ENCODE measurements around the gene TMEM150C.
A peak's percentile ranks its signal among the peaks of the same experiment; 100 is the strongest.
"Not testable (repeated sequence)": the region's sequence is repeated elsewhere in the genome, so short reads cannot be mapped to it uniquely, and the experiment has no call there.

Gene TMEM150C

DNA sequence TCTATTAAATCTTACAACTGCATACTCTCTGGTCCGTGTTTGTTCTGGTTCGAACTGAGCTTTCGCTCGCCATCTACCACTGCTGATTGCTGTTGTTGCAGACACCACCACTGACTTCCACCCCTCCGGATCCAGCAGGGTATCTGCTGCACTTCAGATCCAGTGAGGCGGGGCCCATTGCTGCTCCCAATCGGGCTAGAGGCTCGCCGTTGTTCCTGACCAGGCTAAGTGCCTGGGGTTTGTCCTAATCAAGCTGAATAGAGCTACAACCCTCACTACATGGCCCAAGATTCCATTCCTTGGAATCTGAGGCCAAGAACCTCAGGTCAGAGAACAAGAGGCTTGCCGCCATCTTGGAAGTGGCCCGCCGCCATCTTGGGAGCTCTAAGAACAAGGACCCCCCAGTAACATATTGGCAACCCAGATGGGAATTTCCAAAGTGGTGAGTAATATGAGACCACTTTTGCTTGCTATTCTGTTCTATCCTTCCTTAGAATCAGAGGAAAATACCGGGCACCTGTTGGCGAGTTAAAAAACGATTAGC, 88.1 kb downstream of the TMEM150C start:
- TF ChIP-seq GLIS3 (CRISPR knock-in tag; IDR thresholded peaks at IDR 0.05) (no peak), ZNF70 (CRISPR knock-in tag; IDR thresholded peaks at IDR 0.05) (no peak), ZFP30 (CRISPR knock-in tag; IDR thresholded peaks at IDR 0.05) (no peak), OSR1 (CRISPR knock-in tag; IDR thresholded peaks at IDR 0.05) (no peak), CREB5 (CRISPR knock-in tag; IDR thresholded peaks at IDR 0.05; ENCODE audit: low read depth) (no peak), ARNTL (CRISPR knock-in tag; IDR thresholded peaks at IDR 0.05; ENCODE audit: borderline replicate concordance, low read depth) (no peak), CSDC2 (CRISPR knock-in tag; IDR thresholded peaks at IDR 0.05) (no peak), ESRRG (CRISPR knock-in tag; IDR thresholded peaks at IDR 0.05) (no peak), RARB (CRISPR knock-in tag; IDR thresholded peaks at IDR 0.05) (no peak)
- TF ChIP-seq, protein P1, sequence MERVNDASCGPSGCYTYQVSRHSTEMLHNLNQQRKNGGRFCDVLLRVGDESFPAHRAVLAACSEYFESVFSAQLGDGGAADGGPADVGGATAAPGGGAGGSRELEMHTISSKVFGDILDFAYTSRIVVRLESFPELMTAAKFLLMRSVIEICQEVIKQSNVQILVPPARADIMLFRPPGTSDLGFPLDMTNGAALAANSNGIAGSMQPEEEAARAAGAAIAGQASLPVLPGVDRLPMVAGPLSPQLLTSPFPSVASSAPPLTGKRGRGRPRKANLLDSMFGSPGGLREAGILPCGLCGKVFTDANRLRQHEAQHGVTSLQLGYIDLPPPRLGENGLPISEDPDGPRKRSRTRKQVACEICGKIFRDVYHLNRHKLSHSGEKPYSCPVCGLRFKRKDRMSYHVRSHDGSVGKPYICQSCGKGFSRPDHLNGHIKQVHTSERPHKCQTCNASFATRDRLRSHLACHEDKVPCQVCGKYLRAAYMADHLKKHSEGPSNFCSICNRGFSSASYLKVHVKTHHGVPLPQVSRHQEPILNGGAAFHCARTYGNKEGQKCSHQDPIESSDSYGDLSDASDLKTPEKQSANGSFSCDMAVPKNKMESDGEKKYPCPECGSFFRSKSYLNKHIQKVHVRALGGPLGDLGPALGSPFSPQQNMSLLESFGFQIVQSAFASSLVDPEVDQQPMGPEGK (CRISPR knock-in tag; IDR thresholded peaks at IDR 0.05; ENCODE audit: borderline replicate concordance), result no peak

DNA sequence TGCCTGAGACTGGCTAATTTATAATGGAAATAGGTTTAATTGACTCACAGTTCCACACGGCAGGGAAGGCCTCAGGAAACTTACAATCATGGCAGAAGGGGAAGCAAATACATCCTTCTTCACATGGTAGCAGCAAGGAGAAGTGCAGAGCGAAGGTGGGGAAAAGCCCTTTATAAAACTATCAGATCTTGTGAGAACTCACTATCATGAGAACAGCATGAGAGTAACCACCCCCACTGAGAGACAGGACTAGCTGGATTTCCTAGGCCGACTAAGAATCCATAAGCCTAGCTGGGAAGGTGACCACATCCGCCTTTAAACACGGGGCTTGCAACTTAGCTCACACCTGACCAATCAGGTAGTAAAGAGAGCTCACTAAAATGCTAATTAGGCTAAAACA, 88.7 kb downstream of the TMEM150C start:
- not testable (repeated sequence) for ATAC-seq

More for the DNA sequence above, 88.1 kb downstream of the TMEM150C start:
- no peak for ATAC-seq

- TF ChIP-seq ZFP3 (CRISPR knock-in tag; IDR thresholded peaks at IDR 0.05) (no peak), OSR1 (CRISPR knock-in tag; IDR thresholded peaks at IDR 0.05) (no peak), RARB (CRISPR knock-in tag; IDR thresholded peaks at IDR 0.05) (no peak), ZNF565 (CRISPR knock-in tag; conservative IDR thresholded peaks at IDR 0.05; ENCODE audit: low read depth) (no peak), CSRNP3 (CRISPR knock-in tag; IDR thresholded peaks at IDR 0.05) (no peak), TOX (CRISPR knock-in tag; IDR thresholded peaks at IDR 0.05; ENCODE audit: borderline replicate concordance) (no peak)
- ATAC-seq, result peak; percentile 49
These were observed 91.9 kb downstream of the TMEM150C start for GRCh38 chr4:82469791-82470345.

DNA sequence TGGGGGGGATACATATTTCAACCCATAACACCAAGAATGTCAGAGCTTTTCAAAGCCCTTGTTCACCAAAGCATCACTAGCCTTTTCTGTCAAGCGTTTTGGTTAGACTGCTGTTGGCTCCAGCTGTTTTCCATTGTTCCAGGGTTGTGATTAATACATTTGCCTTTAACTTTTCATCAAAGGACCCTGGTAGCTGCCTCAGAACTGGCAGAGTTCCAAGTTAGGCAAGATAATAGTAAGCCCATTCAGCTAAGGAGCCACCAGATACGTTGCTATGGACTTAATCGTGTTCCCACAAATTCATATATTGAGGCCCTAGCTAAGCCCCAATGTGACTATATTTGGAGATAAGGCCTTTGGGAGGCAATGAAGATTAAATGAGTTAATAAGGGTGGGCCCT, 94.3 kb downstream of the TMEM150C start:
- no peak for ATAC-seq
- TF ChIP-seq TOX (CRISPR knock-in tag; IDR thresholded peaks at IDR 0.05; ENCODE audit: borderline replicate concordance), result no peak
- TF ChIP-seq, protein P2, sequence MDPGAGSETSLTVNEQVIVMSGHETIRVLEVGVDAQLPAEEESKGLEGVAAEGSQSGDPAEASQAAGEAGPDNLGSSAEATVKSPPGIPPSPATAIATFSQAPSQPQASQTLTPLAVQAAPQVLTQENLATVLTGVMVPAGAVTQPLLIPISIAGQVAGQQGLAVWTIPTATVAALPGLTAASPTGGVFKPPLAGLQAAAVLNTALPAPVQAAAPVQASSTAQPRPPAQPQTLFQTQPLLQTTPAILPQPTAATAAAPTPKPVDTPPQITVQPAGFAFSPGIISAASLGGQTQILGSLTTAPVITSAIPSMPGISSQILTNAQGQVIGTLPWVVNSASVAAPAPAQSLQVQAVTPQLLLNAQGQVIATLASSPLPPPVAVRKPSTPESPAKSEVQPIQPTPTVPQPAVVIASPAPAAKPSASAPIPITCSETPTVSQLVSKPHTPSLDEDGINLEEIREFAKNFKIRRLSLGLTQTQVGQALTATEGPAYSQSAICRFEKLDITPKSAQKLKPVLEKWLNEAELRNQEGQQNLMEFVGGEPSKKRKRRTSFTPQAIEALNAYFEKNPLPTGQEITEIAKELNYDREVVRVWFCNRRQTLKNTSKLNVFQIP (CRISPR knock-in tag; IDR thresholded peaks at IDR 0.05; ENCODE audit: borderline replicate concordance, low read depth), result no peak
- no peak for TF ChIP-seq ZFP30 (CRISPR knock-in tag; IDR thresholded peaks at IDR 0.05)
- TF ChIP-seq SNAI2 (CRISPR knock-in tag; IDR thresholded peaks at IDR 0.05), result no peak
- TF ChIP-seq ARNTL (CRISPR knock-in tag; IDR thresholded peaks at IDR 0.05; ENCODE audit: borderline replicate concordance, low read depth), result no peak
- no peak for TF ChIP-seq ZC3H10 (CRISPR knock-in tag; IDR thresholded peaks at IDR 0.05)
- TF ChIP-seq GLIS3 (CRISPR knock-in tag; IDR thresholded peaks at IDR 0.05), result no peak
- TF ChIP-seq ZNF8 (CRISPR knock-in tag; IDR thresholded peaks at IDR 0.05), result no peak
- TF ChIP-seq, protein P1 (CRISPR knock-in tag; IDR thresholded peaks at IDR 0.05; ENCODE audit: borderline replicate concordance), result no peak
- no peak for TF ChIP-seq ZNF565 (CRISPR knock-in tag; conservative IDR thresholded peaks at IDR 0.05; ENCODE audit: low read depth)
